Fibroblast of lung (primary cell): ENCODE results near the gene MRTFA.

Experiments
- EZH2 ChIP-seq: IDR thresholded peaks from 2 replicates; pipeline ENCODE4 v1.5.1; 2012; ENCODE audit warnings: low read length, control low read depth, mild to moderate bottlenecking; ENCODE audit errors: missing control alignments
- TF ChIP-seq, protein P1 (sequence below), 2 donors: IDR thresholded peaks in 1 of 2; conservative IDR thresholded peaks in 1 of 2; 1 replicate in 1 of 2; 2 replicates in 1 of 2; pipeline ENCODE4 v1.5.1; 2011 to 2012; ENCODE audit warnings: low read length in 2 of 2, control low read depth in 1 of 2, inconsistent platforms in 1 of 2, low read depth in 1 of 2, mild to moderate bottlenecking in 1 of 2

DNA sequence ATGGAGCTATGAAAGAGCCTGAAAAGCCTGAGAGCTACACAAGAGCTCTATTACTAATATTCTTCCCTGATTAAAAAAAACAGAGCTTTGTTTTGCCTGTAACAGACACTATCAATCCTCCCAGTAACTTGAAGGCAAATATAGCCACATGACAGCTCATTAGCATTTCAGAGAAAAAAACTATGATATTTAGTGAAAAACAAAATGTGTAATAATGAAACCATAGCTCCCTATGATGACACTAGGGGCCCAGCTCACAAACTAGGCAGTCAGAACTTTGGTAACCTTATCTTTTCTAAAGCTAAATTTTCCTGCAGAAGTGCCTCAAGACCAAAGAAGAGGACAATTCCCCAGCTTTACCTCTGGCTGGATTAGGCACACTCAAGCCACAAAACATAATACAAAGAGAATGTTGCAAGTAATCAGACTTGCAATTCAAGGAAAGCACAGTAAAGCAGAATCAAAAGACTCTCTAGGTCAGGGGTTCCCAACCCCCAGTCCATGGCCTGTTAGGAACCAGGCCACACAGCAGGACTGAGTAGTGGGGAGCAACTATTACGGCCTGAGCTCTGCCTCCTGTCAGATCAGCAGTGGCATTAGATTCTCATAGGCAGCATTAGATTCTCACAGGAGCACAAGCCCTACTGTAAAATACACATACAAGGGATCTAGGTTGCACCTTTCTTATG, 53.3 kb downstream of the MRTFA start:
- TF ChIP-seq, protein P1, sequence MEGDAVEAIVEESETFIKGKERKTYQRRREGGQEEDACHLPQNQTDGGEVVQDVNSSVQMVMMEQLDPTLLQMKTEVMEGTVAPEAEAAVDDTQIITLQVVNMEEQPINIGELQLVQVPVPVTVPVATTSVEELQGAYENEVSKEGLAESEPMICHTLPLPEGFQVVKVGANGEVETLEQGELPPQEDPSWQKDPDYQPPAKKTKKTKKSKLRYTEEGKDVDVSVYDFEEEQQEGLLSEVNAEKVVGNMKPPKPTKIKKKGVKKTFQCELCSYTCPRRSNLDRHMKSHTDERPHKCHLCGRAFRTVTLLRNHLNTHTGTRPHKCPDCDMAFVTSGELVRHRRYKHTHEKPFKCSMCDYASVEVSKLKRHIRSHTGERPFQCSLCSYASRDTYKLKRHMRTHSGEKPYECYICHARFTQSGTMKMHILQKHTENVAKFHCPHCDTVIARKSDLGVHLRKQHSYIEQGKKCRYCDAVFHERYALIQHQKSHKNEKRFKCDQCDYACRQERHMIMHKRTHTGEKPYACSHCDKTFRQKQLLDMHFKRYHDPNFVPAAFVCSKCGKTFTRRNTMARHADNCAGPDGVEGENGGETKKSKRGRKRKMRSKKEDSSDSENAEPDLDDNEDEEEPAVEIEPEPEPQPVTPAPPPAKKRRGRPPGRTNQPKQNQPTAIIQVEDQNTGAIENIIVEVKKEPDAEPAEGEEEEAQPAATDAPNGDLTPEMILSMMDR (conservative IDR thresholded peaks at IDR 0.05 in 1 of 2, IDR thresholded peaks at IDR 0.05 in 1 of 2; ENCODE audit: low read depth in 1 of 2, low read length in 2 of 2) = no peak
- TF ChIP-seq EZH2 = no peak
